K562 (cell line): ENCODE results near the gene RALGPS1. TPM values are rescaled to one million over a fixed set of nuclear protein-coding genes. Genes with fewer than 3 reads are reported as not detected.

ENCODE experiments used
- ATAC-seq: fragments of 200-7000 bp; cut with Tn5 transposase; 3 replicates; pipeline ENCODE4 v1.9.1; 2020; ENCODE audit warnings: moderate library complexity
- BruUV-seq: library from RNA; stranded (reverse); fragments of 400-500 nt; replicated peaks from 2 replicates; lab custom pipeline; 2021; lab: Mats Ljungman, UMichigan
- CTCF ChIA-PET: fragments of 300-600 bp; formaldehyde crosslinking; extraction: SDS; loops from one replicate; lab custom pipeline; 2021; ENCODE audit warnings: low intra/inter-chr PET ratio; lab: Yijun Ruan, JAX
- POLR2A ChIA-PET: fragments of 300-600, 350-650 bp; sonication (Branson Sonifier 250); formaldehyde crosslinking; extraction: SDS; loops from one replicate; lab custom pipeline; 2021; ENCODE audit warnings: antibody characterized with exemption, inconsistent platforms; lab: Yijun Ruan, JAX
- DNase-seq, 4 experiments: peaks; one replicate each; pipeline versions ENCODE4 v3.0.0 to v3.0.0-alpha.2; 2011 to 2018; ENCODE audit warnings: low spot score in 3 of 4, mixed read lengths in 3 of 4; ENCODE audit errors: extremely low read depth in 1 of 4
- FAIRE-seq: peaks from 2 replicates; lab custom pipeline; 2011; peaks lifted over from hg19 to GRCh38; lab: Jason Lieb, UNC
- H2AFZ ChIP-seq: 2 replicates; pipeline ENCODE4 v1.6.0; 2011; ENCODE audit warnings: low read depth, low read length, control low read depth, inconsistent platforms
- H3K27ac ChIP-seq: fragments of 200-600 bp; 3 replicates; pipeline ENCODE4 v1.8.0; 2011; ENCODE audit warnings: low read depth, mild to moderate bottlenecking, control low read depth, inconsistent platforms, low read length, moderate library complexity, mixed read lengths; ENCODE audit errors: extremely low read depth
- H3K27me3 ChIP-seq, 2 experiments: fragments of 300-600 bp in 1 of 2; 2 replicates in 1 of 2; 3 replicates in 1 of 2; pipeline versions ENCODE4 v1.6.0 to v1.8.0; 2011; ENCODE audit warnings: inconsistent platforms in 2 of 2, low read length in 2 of 2, mild to moderate bottlenecking in 1 of 2, mixed read lengths in 1 of 2, moderate library complexity in 1 of 2; ENCODE audit not compliant: control insufficient read depth in 2 of 2, insufficient read depth in 2 of 2
- H3K36me3 ChIP-seq: fragments of 300-600 bp; 3 replicates; pipeline ENCODE4 v1.8.0; 2011; ENCODE audit warnings: mild to moderate bottlenecking, low read length, inconsistent platforms; ENCODE audit not compliant: control insufficient read depth, insufficient read depth
- H3K4me1 ChIP-seq, 2 experiments: fragments of 200-600 bp in 1 of 2; replicated peaks in 1 of 2; 2 replicates in 1 of 2; 3 replicates in 1 of 2; pipeline versions ENCODE4 v1.5.1 to v1.8.0; 2011; ENCODE audit warnings: inconsistent platforms in 2 of 2, low read length in 2 of 2, mild to moderate bottlenecking in 1 of 2, mixed read lengths in 1 of 2, moderate library complexity in 1 of 2; ENCODE audit not compliant: control insufficient read depth in 2 of 2, insufficient read depth in 2 of 2
- H3K4me2 ChIP-seq: 2 replicates; pipeline ENCODE4 v1.6.1; 2011; ENCODE audit warnings: low read length, control low read depth, inconsistent platforms, mixed read lengths; ENCODE audit not compliant: insufficient read depth
- H3K4me3 ChIP-seq: fragments of 200-600 bp; sonication (generic), shearing (Covaris generic); 2 replicates; pipeline ENCODE4 v1.5.1; 2016; ENCODE audit warnings: control low read depth, inconsistent platforms
- H3K79me2 ChIP-seq: fragments of 200-600 bp; 3 replicates; pipeline ENCODE4 v1.8.0; 2011; ENCODE audit warnings: low read length, inconsistent platforms; ENCODE audit not compliant: control insufficient read depth, insufficient read depth
- H3K9ac ChIP-seq, 2 experiments: 2 replicates each; pipeline versions ENCODE4 v1.6.0 to v1.6.1; 2011; ENCODE audit warnings: low read depth in 2 of 2, low read length in 2 of 2, control low read depth in 1 of 2, inconsistent platforms in 1 of 2, mild to moderate bottlenecking in 1 of 2, mixed read lengths in 1 of 2; ENCODE audit not compliant: insufficient read depth in 1 of 2
- H3K9me1 ChIP-seq: one replicate; pipeline ENCODE4 v1.6.0; 2011; ENCODE audit warnings: inconsistent platforms, mild to moderate bottlenecking, low read length, moderate library complexity; ENCODE audit not compliant: control insufficient read depth, insufficient read depth
- H3K9me3 ChIP-seq: replicated peaks from 2 replicates; pipeline ENCODE4 v1.5.1; 2011; ENCODE audit warnings: low read depth, low read length, inconsistent platforms; ENCODE audit not compliant: control insufficient read depth, insufficient read depth
- H4K20me1 ChIP-seq: replicated peaks from 2 replicates; pipeline ENCODE4 v1.6.1; 2011; ENCODE audit warnings: low read length, inconsistent platforms, mixed read lengths; ENCODE audit not compliant: control insufficient read depth, insufficient read depth
- CBX3 ChIP-seq, 2 experiments: IDR thresholded peaks; 1 replicate in 1 of 2; 2 replicates in 1 of 2; pipeline ENCODE4 v1.6.1; 2012; ENCODE audit warnings: inconsistent platforms in 2 of 2, low read length in 2 of 2, borderline replicate concordance in 1 of 2, control low read depth in 1 of 2
- CREM ChIP-seq: IDR thresholded peaks from 2 replicates; pipeline ENCODE4 v1.6.1; 2014; ENCODE audit warnings: antibody characterized with exemption, low read depth
- DDX20 ChIP-seq: fragments of 450-650 bp; IDR thresholded peaks from 2 replicates; pipeline ENCODE4 v1.6.1; 2016; ENCODE audit warnings: missing genetic modification characterization, low read depth, mild to moderate bottlenecking, missing compliant biosample characterization, moderate library complexity
- ELF4 ChIP-seq: fragments of 450-650 bp; formaldehyde crosslinking; IDR thresholded peaks from 2 replicates; pipeline ENCODE4 v1.4.0; 2022; ENCODE audit warnings: missing genetic modification characterization
- SMC3 ChIP-seq: conservative IDR thresholded peaks from 2 replicates; pipeline ENCODE4 v1.6.1; 2011; ENCODE audit warnings: low read depth, low read length, improper control_type of control experiment; ENCODE audit not compliant: insufficient read depth
- TAF9B ChIP-seq: fragments of 450-650 bp; IDR thresholded peaks from 2 replicates; pipeline ENCODE4 v1.6.1; 2018; ENCODE audit warnings: mild to moderate bottlenecking; ENCODE audit not compliant: partially characterized antibody
- ZNF140 ChIP-seq: fragments of 250-450 bp; sonication (Bioruptor Pico); IDR thresholded peaks from 2 replicates; pipeline ENCODE4 v1.8.0; 2021; ENCODE audit warnings: moderate library complexity, mild to moderate bottlenecking, inconsistent platforms
- WGBS: fragments of 100-300 bp; shearing (Covaris generic); methylation state at CpG from one replicate; pipeline ENCODE4 v1.1.6; 2016; ENCODE audit warnings: low coverage, mixed read lengths; ENCODE audit not compliant: insufficient coverage; ENCODE audit errors: missing lambda C conversion rate; 5-methylcytosine and 5-hydroxymethylcytosine counted together
- in situ Hi-C: fragments of 300-500 bp; cut with MboI; formaldehyde crosslinking; loops from 4 replicates; pipeline ENCODE4 v1.15.0; 2018; ENCODE audit warnings: inconsistent platforms, mixed read lengths
- intact Hi-C: fragments of 100-400 bp; cut with micrococcal nuclease; formaldehyde crosslinking; loops from 2 replicates; pipeline ENCODE4 v1.14.2; 2022
- polyA plus RNA-seq, 8 experiments: library from polyadenylated mRNA; depleted of rRNA in 4 of 8; stranded (reverse) in 5 of 8; unstranded in 3 of 8; fragments of >200 nt; fragmentation: Nextera tagmentation in 2 of 8; fragmentation: Illumina TruSeq in 1 of 8; extraction: Ambion mirVana in 2 of 8; extraction: Trizol in 1 of 8; gene quantifications; 2 replicates each; pipeline versions ENCODE4 v1.2.1 to v1.2.3, GENCODE V29; 2011 to 2014; ENCODE audit warnings: inconsistent platforms in 1 of 8, missing spikeins in 1 of 8
- total RNA-seq, 7 experiments: library from RNA; depleted of rRNA in 6 of 7; stranded (reverse); fragments of >200 nt in 6 of 7; fragmentation: Illumina TruSeq in 2 of 7; extraction: Trizol in 2 of 7; gene quantifications; 2 replicates each; pipeline versions ENCODE4 v1.2.1 to v1.2.3, GENCODE V29; 2011 to 2021; ENCODE audit warnings: low replicate concordance in 1 of 7
- TF ChIP-seq, protein P1 (sequence below): IDR thresholded peaks from 3 replicates; pipeline ENCODE4 v1.6.1; 2011; ENCODE audit warnings: borderline replicate concordance, mild to moderate bottlenecking, moderate library complexity; ENCODE audit not compliant: insufficient read length; ENCODE audit errors: extremely low read depth
- TF ChIP-seq, protein P2 (sequence below): fragments of 450-650 bp; formaldehyde crosslinking; IDR thresholded peaks from 2 replicates; pipeline ENCODE4 v1.4.0; 2022; ENCODE audit warnings: missing genetic modification characterization

RALGPS1 gene
- total and polyA plus RNA-seq, 9 of the 15 experiments (the other 6 are each of a cell fraction or from before 2014, with no cell fraction given): 0.04 to 2.6 (median 1.5) TPM

DNA sequence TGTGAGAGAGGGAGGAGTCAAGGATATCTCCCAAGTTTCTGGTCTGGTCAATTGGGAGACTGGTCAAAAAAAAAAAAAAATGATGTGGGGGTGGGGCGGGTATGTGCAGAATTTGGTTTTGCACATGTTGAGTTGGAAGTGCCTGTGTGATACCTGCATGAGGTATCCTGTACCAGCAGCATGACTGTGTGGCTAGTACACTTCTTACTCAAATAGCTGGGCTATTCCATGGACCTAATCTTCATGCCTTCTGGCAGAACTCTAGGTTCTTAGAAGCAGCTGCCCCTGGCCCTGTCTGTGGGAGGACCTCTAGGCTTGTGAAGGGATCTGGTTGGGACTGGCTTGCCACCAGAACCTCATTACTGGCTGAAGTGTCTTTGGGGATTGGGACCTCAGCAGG is 93.5 kb downstream of the RALGPS1 start (continued):
- no peak for TF ChIP-seq ZNF140 (CRISPR knock-in tag)
- no peak for TF ChIP-seq DDX20 (tag)

DNA sequence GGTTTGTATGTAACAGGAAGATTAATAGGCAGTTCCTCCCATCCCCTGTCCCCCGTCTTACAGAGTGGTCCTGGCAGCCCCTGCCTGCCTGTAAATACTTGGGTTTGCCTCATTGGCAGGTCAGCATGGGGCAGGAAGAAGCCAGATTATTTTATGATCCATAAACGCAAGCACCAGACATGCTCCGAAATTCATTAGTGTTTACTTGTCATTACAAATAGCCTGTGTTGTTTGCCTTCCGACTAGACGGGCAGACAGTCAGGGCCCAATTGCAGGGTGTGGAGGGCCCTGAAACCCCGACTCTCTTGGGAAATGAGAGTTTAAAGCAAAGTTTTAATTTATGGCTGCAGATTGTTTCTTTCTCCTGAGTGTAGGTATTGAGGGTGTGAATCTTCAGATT is 97.2 kb downstream of the RALGPS1 start:
- WGBS: 7% methylated on average over 6 of the region's 6 CpGs
- FAIRE-seq (no peak), DNase-seq (no peak), ATAC-seq (no peak)
- H3K9me3 ChIP-seq: no peaks in the 10 kb centered on the region
- no peaks in the 10 kb centered on the region for H3K36me3 ChIP-seq
- in situ Hi-C loops (no loop called here), intact Hi-C loops (no loop called here)
- H3K9me1 ChIP-seq: peaks cover 2% of the 10 kb centered on the region
- 0 out of 2 replicates have a peak, but pooled peaks cover 4% of the 10 kb centered on the region for H4K20me1 ChIP-seq
- H2AFZ ChIP-seq: no peak overlapping the region
- H3K27me3 ChIP-seq: peaks cover 23 to 61% of the 10 kb centered on the region in 2 experiments
- H3K9ac ChIP-seq: no peak overlapping the region
- POLR2A ChIA-PET: no interaction called here
- BruUV-seq: no TSS peak
- H3K4me2 ChIP-seq: no peak overlapping the region
- no peaks in the 10 kb centered on the region for H3K79me2 ChIP-seq
- CTCF ChIA-PET: no interaction called here
- no peaks in the 10 kb centered on the region for H3K4me1 ChIP-seq
- TF ChIP-seq CREM (no peak), TAF9B (no peak), CBX3 (IDR thresholded peaks at IDR 0.05; ENCODE audit: borderline replicate concordance in 1 of 2, low read length in 2 of 2) (no peak), ELF4 (no peak), SMC3 (no peak)
- TF ChIP-seq, protein P1, sequence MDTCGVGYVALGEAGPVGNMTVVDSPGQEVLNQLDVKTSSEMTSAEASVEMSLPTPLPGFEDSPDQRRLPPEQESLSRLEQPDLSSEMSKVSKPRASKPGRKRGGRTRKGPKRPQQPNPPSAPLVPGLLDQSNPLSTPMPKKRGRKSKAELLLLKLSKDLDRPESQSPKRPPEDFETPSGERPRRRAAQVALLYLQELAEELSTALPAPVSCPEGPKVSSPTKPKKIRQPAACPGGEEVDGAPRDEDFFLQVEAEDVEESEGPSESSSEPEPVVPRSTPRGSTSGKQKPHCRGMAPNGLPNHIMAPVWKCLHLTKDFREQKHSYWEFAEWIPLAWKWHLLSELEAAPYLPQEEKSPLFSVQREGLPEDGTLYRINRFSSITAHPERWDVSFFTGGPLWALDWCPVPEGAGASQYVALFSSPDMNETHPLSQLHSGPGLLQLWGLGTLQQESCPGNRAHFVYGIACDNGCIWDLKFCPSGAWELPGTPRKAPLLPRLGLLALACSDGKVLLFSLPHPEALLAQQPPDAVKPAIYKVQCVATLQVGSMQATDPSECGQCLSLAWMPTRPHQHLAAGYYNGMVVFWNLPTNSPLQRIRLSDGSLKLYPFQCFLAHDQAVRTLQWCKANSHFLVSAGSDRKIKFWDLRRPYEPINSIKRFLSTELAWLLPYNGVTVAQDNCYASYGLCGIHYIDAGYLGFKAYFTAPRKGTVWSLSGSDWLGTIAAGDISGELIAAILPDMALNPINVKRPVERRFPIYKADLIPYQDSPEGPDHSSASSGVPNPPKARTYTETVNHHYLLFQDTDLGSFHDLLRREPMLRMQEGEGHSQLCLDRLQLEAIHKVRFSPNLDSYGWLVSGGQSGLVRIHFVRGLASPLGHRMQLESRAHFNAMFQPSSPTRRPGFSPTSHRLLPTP: no peak
- TF ChIP-seq, protein P2, sequence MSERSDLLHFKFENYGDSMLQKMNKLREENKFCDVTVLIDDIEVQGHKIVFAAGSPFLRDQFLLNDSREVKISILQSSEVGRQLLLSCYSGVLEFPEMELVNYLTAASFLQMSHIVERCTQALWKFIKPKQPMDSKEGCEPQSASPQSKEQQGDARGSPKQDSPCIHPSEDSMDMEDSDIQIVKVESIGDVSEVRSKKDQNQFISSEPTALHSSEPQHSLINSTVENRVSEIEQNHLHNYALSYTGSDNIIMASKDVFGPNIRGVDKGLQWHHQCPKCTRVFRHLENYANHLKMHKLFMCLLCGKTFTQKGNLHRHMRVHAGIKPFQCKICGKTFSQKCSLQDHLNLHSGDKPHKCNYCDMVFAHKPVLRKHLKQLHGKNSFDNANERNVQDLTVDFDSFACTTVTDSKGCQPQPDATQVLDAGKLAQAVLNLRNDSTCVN (CRISPR knock-in tag): no peak
- H3K27ac ChIP-seq: no peak overlapping the region
- H3K4me3 ChIP-seq: no peak overlapping the region
